Left forelimb (tissue), 1 donor: Measurements from ENCODE around the gene CASTOR1.

ENCODE experiments used
- DNase-seq: peaks from one replicate; pipeline ENCODE4 v3.0.0-alpha.2; 2018; ENCODE audit warnings: low spot score

Gene CASTOR1

DNA sequence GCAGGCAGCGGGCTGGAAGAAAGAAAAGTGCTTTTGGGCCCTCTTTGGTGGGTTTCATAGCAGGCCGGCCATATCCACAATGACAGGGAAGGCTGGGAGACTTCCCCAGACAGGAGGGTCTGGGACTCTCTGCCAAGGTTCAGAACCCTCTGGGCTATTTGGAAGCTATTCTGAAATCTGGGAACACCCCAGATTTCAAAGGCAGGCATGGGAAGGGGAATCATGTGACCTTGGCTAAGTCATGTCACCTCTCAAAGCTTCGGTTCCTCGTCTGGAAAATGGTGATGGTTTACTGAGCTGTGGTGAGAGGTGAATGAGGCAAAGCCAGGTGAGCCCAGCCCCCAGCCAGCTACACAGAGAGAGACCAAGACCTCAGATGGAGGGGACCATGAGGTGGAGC, 4.6 kb downstream of the CASTOR1 start:
- no peak for DNase-seq

DNA sequence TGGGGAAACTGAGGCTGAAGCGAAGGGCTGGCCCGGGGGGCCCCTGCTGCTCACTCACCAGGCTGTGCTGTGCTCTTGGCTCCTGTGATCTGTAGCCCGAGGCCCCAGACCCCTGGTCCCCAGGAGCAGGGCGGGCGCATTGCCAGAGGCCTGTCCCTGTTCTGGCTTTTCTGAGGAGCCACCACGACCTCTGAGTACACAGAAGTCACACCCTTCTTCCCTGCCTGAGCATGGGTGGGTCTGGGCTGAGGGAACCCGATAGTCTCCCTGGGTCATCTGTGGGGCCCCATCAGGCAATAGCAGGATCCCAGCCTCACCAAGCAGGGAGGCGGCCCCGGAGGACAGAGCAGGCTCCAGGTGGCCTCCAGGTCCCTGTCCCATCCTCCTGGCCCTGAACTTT, 5.1 kb downstream of the CASTOR1 start:
- DNase-seq, result no peak

DNA sequence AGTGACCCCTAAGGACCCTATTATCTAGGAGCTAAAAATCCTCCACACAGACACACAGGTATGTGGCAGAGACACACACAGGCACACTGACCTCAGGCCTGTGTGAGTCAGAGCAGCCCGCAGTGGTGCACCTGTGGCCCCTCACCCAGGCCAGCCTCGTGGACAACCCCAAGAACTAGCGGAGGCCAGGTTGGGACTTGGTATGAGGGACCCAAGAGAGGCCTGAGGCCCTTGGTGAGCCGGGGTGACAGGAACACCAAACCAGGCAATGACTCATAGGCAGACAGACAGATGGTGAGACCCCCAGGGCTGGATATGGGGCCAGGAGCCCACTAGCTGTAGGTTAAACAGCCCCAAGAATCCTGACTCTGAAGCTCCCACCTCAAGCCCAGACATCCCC, 6.0 kb downstream of the CASTOR1 start:
- no peak for DNase-seq

DNA sequence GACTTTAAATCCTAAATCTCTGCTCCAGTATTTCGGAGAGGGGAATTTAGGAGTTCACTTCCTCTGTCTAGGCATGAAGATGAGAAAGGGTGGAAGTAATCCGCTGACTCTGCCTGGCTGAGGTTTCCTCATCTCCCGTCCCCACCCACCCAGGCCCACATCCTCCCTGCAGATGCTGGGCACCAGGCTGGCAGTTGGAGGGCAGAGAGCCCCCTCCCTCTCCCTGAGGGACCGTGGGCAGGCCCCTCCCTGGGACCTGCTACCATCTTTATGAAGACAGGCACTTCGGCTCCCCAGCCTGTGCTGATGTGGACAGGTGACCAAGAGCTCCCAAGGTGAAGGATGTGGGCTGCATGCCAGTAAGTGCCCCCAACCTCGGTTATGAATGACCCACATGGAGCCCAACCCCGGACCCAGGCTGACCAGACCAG, 6.7 kb downstream of the CASTOR1 start:
- no peak for DNase-seq

DNA sequence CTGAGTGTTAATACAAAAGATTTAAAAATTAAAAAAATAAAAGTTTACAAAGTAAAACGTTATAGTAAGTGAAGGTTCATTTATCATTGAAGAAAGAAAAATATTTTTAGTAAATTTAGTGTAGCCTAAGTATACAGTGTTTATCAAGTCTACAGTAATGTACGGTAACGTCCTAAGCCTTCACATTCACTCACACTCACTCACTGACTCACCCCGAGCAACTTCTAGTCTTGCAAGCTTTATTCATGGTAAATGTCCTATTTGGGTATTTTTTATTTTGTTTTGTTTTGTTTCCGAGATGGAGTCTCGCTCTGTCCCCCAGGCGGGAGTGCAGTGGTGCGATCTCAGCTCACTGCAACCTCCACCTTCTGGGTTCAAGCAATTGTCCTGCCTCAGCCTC, 8.8 kb downstream of the CASTOR1 start:
- no peak for DNase-seq

DNA sequence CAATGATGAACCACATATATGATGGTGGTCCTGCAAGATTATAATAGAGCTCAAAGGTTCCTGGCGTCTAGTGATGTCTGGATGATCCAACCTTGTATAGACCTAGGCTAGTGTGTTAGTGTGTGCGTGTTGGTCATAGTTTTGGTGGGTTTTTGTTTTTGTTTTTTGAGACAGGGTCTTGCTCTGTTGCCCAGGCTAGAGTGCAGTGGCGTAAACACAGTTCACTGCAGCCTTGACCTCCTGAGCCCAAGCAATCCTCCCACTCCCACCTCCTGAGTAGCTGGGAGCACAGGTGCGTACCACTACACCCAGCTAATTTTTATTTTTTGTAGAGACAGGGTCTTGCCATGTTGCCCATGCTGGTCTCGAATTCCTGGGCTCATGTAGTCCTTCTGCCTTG, 9.4 kb downstream of the CASTOR1 start:
- no peak for DNase-seq

DNA sequence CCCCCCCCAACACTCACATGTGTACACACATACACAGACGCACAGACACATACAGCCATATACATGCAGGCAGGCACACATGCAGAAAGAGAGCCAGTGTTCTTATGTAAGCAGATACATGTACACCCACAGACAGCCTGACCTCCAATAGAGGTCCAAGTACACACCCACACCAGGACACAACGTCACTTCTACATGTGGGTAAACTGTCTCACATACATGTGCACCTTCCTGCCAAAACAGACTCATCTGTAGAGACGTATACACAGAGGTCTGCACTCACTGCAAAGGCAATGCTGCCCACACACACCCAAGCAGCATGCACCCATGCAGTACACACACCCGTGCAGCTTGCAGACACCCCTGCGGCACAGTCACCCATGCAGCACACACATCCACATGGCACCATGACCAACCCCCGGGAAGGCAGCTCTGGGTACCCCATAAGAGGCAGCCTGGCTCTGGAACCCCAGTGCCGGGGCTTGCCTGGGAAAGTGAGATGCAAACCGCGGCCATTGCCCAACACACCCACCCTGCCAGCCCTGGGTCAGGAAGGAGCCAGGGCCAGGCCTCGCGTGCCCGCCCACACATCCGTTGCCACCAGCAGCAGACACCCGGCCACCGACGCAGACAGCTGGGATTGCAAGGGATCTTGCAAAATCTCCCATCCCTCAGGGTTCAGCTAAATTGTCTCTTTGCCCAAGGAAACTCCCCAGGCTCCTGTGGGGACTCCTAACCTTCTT, 10.1 kb downstream of the CASTOR1 start:
- no peak for DNase-seq

DNA sequence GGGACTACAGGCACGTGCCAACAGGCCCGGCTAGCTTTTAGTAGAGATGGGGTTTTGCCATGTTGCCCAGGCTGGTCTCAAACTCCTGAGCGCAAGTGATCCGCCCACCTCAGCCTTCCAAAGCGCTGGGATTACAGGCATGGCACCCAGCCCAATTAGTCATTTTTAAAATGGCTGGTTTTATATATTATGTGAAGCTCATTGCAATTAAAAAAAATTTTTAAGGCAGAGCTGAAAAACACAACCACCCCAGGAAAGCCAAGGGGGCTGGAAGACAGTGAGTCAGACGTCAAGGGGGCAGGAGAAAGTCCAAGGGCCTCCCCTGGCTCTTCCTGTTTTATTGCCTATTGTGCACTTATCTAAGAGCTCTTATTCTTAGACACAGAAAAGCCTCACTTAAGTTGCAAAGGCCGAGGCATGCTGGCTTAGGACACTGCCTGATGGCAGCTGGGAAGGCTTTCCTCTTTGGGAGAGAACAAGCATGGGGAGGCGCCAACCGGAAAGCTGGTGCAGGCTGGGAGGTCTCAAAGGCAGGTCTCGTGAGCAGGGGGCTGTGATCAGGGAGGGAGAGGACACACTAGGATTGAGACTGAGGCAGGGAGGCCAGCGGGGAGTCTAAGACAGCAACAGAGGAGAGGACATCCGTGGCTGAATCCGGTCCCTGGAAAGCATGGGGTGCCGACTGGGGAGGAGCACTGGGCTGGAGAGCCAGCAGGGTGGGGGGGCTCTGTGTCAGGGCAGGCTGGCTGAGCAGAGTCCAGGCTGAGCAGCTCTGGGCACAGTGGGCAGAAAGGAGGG, 11.6 kb downstream of the CASTOR1 start:
- DNase-seq, result no peak

DNA sequence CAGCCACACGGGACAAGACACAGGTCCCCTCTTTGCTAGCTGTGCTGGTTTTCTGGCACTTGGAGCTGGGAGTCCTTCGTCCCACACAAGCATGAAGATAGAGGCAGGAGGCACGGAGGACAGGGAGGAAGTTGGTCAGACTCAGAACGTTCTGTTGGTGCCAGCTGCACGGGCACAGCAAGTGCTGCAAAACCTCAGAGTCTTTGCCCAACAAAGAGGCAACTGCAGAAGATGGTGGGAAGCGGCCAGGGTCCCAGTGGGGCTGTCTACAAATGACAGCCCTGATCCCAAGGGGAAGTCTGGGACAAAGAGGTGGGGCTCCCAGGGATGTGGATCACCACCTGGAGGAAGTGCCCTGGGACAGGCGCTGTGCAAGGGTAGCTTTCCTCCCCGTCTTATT, 13.3 kb downstream of the CASTOR1 start:
- DNase-seq, result no peak

DNA sequence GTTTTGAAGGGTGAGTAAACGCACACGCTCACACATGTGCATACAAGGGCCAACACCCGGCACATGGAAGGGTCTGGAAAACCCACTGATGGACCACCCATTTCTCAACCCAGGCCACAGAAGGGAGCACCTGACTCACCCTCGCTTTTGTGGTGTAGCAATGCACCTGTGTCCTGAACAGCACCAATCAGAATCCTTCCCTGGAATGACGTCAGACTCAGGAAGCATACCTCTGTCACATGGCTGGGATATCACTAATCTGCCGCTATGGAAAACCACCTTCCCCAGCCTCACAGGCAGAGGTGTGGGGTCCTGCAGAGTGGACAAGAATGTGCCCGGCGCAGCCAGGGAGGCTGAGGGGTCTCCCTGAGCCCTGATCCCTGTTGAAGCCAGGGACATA, 13.7 kb downstream of the CASTOR1 start:
- no peak for DNase-seq

DNA sequence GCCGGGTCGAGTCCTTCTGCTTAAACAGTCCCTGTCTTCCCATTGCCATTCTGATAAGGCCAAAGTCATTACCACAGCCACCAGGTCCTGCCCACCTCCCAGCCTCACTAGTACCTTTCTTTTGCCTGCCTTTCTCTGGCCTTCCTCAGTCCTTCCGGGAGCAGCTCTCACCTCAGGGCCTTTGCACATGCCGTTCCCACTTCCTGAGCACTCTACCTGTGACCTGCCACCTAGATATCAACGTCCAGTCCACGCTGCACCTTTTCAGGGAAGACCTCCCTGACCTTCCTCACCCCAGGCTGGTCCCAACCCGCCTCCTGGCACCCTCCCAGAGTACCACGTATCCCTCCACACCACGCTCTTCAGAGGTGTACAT, 14.9 kb downstream of the CASTOR1 start:
- DNase-seq, result no peak

DNA sequence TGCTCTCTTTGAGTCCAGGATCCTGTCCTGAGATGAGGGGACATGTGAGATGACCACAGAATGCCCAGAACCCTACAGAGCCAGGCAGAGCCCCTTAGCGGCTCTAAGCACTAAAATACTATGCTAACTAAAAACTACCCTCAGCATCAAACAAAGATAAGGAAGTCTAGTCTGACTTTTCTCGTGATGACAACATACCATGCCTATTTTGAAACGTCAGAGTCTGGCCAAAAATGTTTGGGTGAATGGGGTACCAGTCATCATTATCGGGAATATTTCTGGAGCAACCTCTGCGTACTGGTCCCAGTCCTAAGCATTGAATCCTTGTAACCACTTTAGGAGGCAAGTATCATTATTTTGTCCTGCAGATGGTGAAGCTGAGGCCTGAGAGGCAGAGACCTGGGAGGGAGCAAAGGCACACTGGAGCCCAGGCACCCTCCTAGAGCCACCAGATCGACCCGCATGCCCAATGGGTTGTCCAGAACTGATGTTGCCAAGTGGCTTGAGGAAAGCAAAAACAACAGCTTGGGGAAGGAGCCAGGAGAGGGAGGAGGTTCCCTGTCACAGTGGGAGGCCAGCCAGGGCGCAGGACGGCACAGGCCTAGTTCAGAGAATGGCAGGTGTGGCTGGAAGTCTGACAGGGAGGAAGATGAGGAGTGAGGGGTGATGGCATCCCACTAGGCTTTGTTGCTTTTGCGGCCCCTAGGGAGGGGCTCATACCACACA, 15.4 kb downstream of the CASTOR1 start:
- DNase-seq, result no peak

DNA sequence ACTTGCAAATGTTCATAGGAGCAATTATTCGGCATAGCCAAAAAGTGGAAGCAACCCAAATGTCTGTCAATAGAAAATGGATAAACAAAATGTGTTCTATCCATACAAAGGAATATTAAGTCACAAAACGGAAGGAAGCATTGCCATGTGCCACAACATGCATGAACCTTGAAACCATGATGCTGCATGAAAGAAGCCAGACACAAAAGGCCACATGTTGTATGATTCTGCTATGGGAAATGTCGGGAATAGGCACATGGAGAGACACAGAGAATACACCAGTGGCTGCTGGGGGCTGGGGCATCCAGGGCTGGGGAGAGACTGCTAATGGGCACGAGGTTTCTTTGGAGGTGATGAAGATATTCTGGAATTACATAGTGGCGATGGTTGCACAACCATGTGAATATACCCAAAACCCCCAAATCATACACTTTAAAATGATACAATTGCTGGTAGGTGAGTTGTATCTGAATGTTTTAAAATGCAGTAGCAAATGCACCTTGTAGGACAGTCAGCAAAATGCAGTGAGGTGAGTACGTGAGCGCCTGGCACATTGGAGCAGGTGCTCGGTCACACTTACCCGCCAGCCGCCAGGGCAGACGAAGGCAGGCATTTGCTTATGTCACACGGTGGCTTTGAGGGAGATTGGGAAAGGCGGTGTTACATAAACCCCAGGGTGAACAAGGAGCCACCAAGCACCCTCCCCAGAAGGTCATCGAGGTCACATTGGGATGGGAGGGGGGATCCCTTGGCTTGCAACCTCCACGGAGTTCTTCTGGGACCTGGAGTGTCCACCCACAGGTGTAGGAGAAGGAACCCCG, 16.3 kb downstream of the CASTOR1 start:
- no peak for DNase-seq

DNA sequence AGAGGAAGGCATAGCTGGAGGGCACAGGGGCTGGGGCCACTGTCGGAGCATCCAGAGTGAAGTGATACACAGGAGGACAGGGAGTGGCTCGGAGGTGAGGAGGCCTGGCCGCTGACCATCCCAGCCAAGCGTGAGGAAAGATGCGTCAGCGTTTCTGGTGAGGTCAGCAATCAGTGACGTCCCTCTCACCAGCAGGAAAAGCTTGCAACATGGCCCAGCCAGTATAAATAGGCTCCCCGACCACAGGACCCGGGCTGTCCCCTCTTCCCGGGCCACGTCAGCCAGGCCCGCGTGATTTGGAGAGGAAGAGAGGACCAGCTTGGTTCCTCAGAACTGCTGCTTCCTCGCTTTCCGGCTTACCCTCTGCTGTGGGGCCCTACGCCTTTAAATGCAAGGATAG, 18.5 kb downstream of the CASTOR1 start:
- no peak for DNase-seq

DNA sequence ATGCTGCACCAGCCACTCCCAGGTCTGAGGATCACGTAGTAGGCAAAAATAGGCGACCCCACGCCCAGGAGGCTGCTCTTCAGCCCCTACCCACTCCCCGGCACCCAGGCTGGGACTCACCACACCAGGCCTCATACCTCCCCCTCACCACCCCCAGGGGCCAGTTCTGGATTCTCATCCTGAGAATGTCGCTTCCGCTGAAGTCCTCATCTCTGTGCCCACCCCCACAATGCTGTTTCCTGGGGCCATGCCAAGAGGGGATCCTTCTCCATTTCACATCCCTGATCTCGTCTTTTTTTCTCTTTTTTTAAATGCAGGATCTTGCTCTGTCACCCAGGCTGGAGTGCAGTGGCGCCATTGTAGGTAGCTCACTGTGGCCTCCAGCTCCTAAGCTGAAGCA, 21.0 kb downstream of the CASTOR1 start:
- no peak for DNase-seq

DNA sequence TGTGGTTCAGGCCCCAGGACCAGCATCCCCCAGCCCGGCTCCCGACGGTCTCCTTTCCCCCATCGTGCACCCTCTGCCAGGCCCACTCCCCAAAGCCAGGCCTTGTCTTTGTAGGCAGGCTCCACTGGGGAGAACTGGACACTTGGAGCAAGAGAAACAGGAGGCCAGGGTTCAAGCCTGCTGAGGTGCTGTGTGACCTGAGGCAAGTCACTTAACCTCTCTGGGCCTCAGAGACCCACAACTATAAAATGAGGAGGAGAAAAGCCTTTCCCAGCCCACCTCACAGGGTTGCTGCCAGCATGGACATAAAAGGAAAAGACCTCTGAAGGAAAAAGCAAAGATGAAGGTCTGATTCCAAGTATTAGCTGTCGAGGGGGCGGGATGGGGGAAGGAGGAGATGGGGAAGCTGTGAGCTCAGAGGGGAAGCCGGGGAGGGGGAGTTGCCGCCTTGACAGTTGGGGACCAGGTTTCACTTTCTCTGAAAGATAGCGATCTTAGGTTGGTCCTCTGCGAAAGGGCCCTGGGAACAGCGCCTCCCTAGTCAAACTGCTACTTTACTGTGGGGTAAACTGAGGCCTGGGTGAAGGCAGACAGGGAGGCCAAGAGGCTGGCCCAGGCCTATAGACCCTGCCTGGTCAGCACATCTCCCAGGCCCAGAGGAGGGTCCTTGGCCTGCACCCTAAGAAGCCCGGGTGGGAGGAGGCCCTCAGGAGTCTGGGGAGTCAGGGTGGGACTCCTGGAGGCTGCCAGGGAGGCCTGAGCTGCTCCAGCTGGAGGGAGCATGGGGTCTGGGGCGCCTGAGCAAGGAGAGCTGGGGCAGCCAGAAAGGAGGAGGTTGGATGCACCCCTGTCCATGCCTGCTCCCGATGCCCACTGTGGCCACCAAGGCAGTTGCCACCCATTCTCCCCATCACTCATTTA, 21.7 kb downstream of the CASTOR1 start:
- DNase-seq, result no peak

DNA sequence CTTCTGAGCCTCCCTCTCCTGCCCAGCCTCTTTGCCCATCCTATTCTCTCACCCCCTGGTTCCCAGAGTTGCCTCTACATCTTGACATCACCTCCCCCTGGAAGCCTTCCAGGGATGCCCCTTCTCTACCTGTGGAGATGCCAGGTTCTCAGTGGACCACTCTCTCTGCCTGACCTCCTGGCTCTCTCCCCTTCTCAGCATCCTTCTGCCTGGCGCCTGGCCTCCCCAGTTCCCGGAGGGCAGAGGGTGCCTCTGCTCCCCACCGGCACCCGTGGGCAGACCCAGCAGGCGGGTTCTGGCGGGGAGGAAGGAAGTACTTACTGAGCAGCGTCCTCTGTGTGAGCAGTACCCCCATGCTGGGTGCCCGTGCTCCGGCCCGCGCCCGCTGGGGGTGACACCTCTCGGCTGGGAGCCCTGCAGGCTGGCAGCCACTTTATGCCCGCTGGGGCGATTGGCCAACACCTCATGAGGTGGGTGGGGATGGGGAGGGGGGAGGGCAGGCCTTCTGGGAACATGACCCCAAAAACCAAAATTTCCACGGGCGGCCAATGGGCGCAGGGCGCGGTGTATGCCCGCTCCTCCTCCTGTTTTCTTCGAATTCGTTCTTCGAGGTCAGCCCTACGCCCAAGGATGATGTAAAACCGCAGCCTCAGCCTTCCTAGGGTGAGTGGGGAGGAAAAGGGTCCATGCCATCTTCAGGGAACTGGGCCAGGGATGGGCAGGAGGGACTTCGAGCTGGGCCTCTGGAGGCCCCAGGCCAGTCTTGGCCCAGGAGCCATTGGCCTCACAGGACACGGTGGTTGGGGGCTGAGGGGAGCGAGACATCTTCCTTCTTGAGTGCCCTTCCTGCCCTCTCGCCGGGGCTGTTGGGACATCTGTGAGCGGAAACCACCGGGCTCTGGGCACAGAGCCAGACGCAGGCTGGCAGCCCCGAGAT, 22.6 kb downstream of the CASTOR1 start, which contains the start of gene OSM:
Gene OSM (minus strand): TSS at position 407 of the 937 bp plus-strand sequence. CDS start 52 bp downstream, at position 355.
- DNase-seq, result no peak

DNA sequence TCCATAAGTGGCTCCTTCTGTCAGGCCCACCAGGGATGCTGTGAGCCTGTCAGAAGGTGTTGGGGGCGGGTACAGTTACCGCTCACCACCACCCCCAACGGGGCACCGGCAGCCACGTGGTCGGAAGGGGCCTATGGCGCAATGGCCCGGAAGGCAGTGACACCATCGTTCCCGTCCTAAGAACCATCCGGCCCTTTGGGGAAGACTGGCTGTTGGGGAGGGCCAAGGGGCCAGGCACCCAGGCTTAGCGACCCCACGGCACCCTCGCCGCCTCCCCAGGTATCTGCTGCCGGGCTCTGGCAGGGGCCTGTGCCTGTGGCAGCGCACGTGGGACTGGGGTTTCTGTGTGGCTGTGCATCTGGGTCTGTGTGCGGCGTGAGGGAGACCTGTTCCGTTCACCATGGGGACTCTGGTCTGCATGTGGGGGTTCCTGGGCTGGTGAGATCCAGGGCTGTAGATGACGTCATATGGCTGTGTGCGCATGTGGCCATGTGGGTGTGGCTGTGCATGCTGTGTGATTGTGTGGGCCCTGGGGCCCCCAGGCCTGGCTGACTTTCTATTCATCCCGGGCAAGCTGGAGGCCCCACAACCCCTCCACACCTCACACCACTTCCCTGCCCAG, 23.4 kb downstream of the CASTOR1 start:
- DNase-seq, result no peak

DNA sequence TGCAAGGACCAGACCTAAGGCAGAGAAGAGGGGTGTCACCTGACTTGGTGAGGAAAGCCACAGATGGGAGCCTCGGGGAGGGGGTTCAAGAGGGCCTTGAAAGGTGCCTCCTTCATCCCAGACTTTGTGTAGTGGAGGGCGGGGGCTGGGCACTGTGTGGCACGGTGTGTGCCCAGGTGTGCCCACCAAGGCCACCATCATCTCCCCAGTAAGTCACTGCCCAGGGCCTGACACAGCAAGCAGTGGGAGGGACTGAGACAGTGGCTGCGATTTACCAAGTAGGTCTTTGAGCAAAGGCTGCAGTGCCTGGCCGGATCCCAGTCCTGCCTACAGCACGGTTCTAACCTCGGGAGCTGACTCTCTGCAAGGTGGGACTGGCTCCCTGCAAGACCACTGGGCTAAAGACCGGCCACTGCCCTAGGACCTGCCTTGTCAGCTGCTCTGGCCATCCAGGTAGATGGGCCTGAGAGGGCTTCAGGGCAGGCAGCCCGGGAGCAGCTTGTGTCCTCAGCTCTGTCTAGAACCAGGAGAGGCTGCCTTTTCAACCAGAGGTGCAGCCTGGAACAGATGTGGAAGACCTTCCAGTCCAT, 24.1 kb downstream of the CASTOR1 start:
- no peak for DNase-seq
